ENCODE data around the gene ZNF135. TPM values are rescaled to one million over a fixed set of nuclear protein-coding genes. Genes with fewer than 3 reads are reported as not detected.

ZNF135 gene
- polyA plus RNA-seq, 1 of the 3 experiments (the other 2 are of a cell fraction): 0.41 TPM

GRCh38 chr19:58079792-58080191, 20.7 kb downstream of the ZNF135 start:
- no peak overlapping the region for H2AFZ ChIP-seq (ENCODE audit: low read depth)
- no peaks in the 10 kb centered on the region for H4K20me1 ChIP-seq (ENCODE audit: insufficient read depth)
- no peak for DNase-seq
- H3K4me1 ChIP-seq (ENCODE audit: control insufficient read depth in 1 of 2, insufficient read depth in 2 of 2, low read depth in 1 of 2, low read length in 1 of 2): no peaks in the 10 kb centered on the region
- WGBS (ENCODE audit: low lambda C conversion rate): 16% methylated on average over 10 of the region's 10 CpGs
- H3K27me3 ChIP-seq (ENCODE audit: insufficient read depth): no peaks in the 10 kb centered on the region
- no peaks in the 10 kb centered on the region for H3F3A ChIP-seq (replicated peaks; ENCODE audit: insufficient read depth)
- H3K27ac ChIP-seq (ENCODE audit: low read depth in 2 of 2, low read length in 1 of 2): no peak overlapping the region
- no peak overlapping the region for H3K4me3 ChIP-seq (ENCODE audit: low read depth in 2 of 2, low read length in 1 of 2)
- H3K79me2 ChIP-seq (ENCODE audit: insufficient read depth): no peaks in the 10 kb centered on the region
- H3K36me3 ChIP-seq (replicated peaks in 1 of 2; ENCODE audit: control insufficient read depth in 1 of 2, insufficient read depth in 2 of 2, low read length in 1 of 2): no peaks in the 10 kb centered on the region
- ChIA-PET CTCF (no interaction called here), POLR2A (no interaction called here)
- TF ChIP-seq CHD2 (IDR thresholded peaks at IDR 0.05; ENCODE audit: low read length, partially characterized antibody): no peak
- no peak for TF ChIP-seq FOXJ3 (CRISPR knock-in tag; IDR thresholded peaks at IDR 0.05)
- no peak for TF ChIP-seq TAF1 (IDR thresholded peaks at IDR 0.05; ENCODE audit: borderline replicate concordance, low read depth, low read length)
- no peak for TF ChIP-seq TCF12 (IDR thresholded peaks at IDR 0.05)
- TF ChIP-seq TEAD4 (IDR thresholded peaks at IDR 0.05; ENCODE audit: borderline replicate concordance, insufficient read depth): no peak
- TF ChIP-seq EZH2phosphoT487 (IDR thresholded peaks at IDR 0.05; ENCODE audit: borderline replicate concordance, low read depth): no peak
- no peaks in the 10 kb centered on the region for H3K9me2 ChIP-seq
- no peaks in the 10 kb centered on the region for H3K9me3 ChIP-seq
- H3K9ac ChIP-seq: no peak overlapping the region
- H3K4me2 ChIP-seq: no peak overlapping the region

GRCh38 chr19:58083021-58083420, 23.9 kb downstream of the ZNF135 start:
- Histone ChIP-seq H3K36me3 (replicated peaks in 1 of 2; ENCODE audit: control insufficient read depth in 1 of 2, insufficient read depth in 2 of 2, low read length in 1 of 2) (no peaks in the 10 kb centered on the region), H3K4me2 (no peak overlapping the region), H3K4me1 (ENCODE audit: control insufficient read depth in 1 of 2, insufficient read depth in 2 of 2, low read depth in 1 of 2, low read length in 1 of 2) (no peaks in the 10 kb centered on the region), H3K9ac (no peak overlapping the region), H3F3A (replicated peaks; ENCODE audit: insufficient read depth) (no peaks in the 10 kb centered on the region), H3K79me2 (ENCODE audit: insufficient read depth) (no peaks in the 10 kb centered on the region), H3K27me3 (ENCODE audit: insufficient read depth) (no peaks in the 10 kb centered on the region), H3K27ac (ENCODE audit: low read depth in 2 of 2, low read length in 1 of 2) (no peak overlapping the region), H3K4me3 (ENCODE audit: low read depth in 2 of 2, low read length in 1 of 2) (no peak overlapping the region), H4K20me1 (ENCODE audit: insufficient read depth) (no peaks in the 10 kb centered on the region), H2AFZ (ENCODE audit: low read depth) (no peak overlapping the region), H3K9me3 (no peaks in the 10 kb centered on the region), H3K9me2 (no peaks in the 10 kb centered on the region)
- DNase-seq: no peak
- 54% methylated on average over 3 of the region's 3 CpGs for WGBS (ENCODE audit: low lambda C conversion rate)
- no peak for TF ChIP-seq ELF1 (IDR thresholded peaks at IDR 0.05)
- no peak for TF ChIP-seq EZH2phosphoT487 (IDR thresholded peaks at IDR 0.05; ENCODE audit: borderline replicate concordance, low read depth)
- no peak for TF ChIP-seq IRF3 (IDR thresholded peaks at IDR 0.05; ENCODE audit: low read depth, low read length)
- no peak for TF ChIP-seq GABPA (IDR thresholded peaks at IDR 0.05; ENCODE audit: low read depth)
- TF ChIP-seq FOXJ3 (CRISPR knock-in tag; IDR thresholded peaks at IDR 0.05): no peak
- no peak for TF ChIP-seq USF2 (IDR thresholded peaks at IDR 0.05; ENCODE audit: borderline replicate concordance, low read depth, low read length)
- TF ChIP-seq CTCF (IDR thresholded peaks at IDR 0.05): no peak
- no peak for TF ChIP-seq USF1 (IDR thresholded peaks at IDR 0.05; ENCODE audit: borderline replicate concordance, low read depth)
- no peak for TF ChIP-seq MEF2A (IDR thresholded peaks at IDR 0.05; ENCODE audit: borderline replicate concordance, low read depth)
- POLR2A ChIA-PET: no interaction called here
- CTCF ChIA-PET: no interaction called here

All from SK-N-SH (cell line).